ENCODE data around the gene ASPN. TPM values are rescaled to one million over a fixed set of nuclear protein-coding genes. Genes with fewer than 3 reads are reported as not detected.
A peak's percentile ranks its signal among the peaks of the same experiment; 100 is the strongest.

ASPN gene
- total RNA-seq (2014; rRNA removed; shearing (Covaris generic)) = 0.07 TPM in 1 of 2 replicates, not detected in the other

GRCh38 chr9:92482329-92482728, at the start of gene ASPN:
Gene ASPN (minus strand): TSS chr9:92482506.
- DNase-seq (ENCODE audit: low read depth) = no peak

- no peak for DNase-seq (ENCODE audit: low read depth)
Measured at GRCh38 chr9:92530893-92531292, 48.6 kb upstream of the ASPN start.

- no peak for DNase-seq (ENCODE audit: low read depth)
Measured at GRCh38 chr9:92529124-92529523, 46.8 kb upstream of the ASPN start.

- DNase-seq (ENCODE audit: low read depth) = no peak
Measured at GRCh38 chr9:92528522-92528849, 46.2 kb upstream of the ASPN start.

- DNase-seq (ENCODE audit: low read depth) = no peak
Measured at GRCh38 chr9:92527832-92528521, 45.7 kb upstream of the ASPN start.

GRCh38 chr9:92527291-92527828, 45.1 kb upstream of the ASPN start:
- no peak for DNase-seq (ENCODE audit: low read depth)

GRCh38 chr9:92525306-92525705, 43.0 kb upstream of the ASPN start:
- peak; percentile 89 for DNase-seq (ENCODE audit: low read depth)

- DNase-seq (ENCODE audit: low read depth) = no peak
Measured at GRCh38 chr9:92524881-92525280, 42.6 kb upstream of the ASPN start.

GRCh38 chr9:92522983-92523970, 41.0 kb upstream of the ASPN start:
- peak; percentile 49 for DNase-seq (ENCODE audit: low read depth)

- no peak for DNase-seq (ENCODE audit: low read depth)
Measured at GRCh38 chr9:92520837-92521236, 38.5 kb upstream of the ASPN start.

GRCh38 chr9:92518199-92518598, 35.9 kb upstream of the ASPN start:
- no peak for DNase-seq (ENCODE audit: low read depth)

GRCh38 chr9:92517046-92517445, 34.7 kb upstream of the ASPN start:
- DNase-seq (ENCODE audit: low read depth) = no peak

GRCh38 chr9:92516521-92516920, 34.2 kb upstream of the ASPN start:
- no peak for DNase-seq (ENCODE audit: low read depth)

GRCh38 chr9:92514635-92515034, 32.3 kb upstream of the ASPN start:
- no peak for DNase-seq (ENCODE audit: low read depth)

GRCh38 chr9:92513349-92513748, 31.0 kb upstream of the ASPN start:
- no peak for DNase-seq (ENCODE audit: low read depth)

GRCh38 chr9:92512622-92513021, 30.3 kb upstream of the ASPN start:
- no peak for DNase-seq (ENCODE audit: low read depth)

- DNase-seq (ENCODE audit: low read depth) = no peak
Measured at GRCh38 chr9:92510747-92511146, 28.4 kb upstream of the ASPN start.

GRCh38 chr9:92509050-92509449, 26.7 kb upstream of the ASPN start:
- no peak for DNase-seq (ENCODE audit: low read depth)

GRCh38 chr9:92508018-92508820, 25.9 kb upstream of the ASPN start:
- DNase-seq (ENCODE audit: low read depth) = no peak

- no peak for DNase-seq (ENCODE audit: low read depth)
Measured at GRCh38 chr9:92507496-92507895, 25.2 kb upstream of the ASPN start.

- peak; percentile 30 for DNase-seq (ENCODE audit: low read depth)
Measured at GRCh38 chr9:92507005-92507404, 24.7 kb upstream of the ASPN start.
